Tibial artery (tissue), 4 donors: Measurements from ENCODE around the gene DISC1.

ENCODE experiments used
- DNase-seq, 2 donors: peaks; one replicate each; pipeline ENCODE4 v3.0.0-alpha.2; 2019
- H3K27ac ChIP-seq, 2 donors: fragments of 200-600 bp; sonication (generic) in 1 of 2; 1 replicate in 1 of 2; 2 replicates in 1 of 2; pipeline ENCODE4 v1.5.1; 2018 to 2019; ENCODE audit warnings: mild to moderate bottlenecking in 1 of 2
- H3K27me3 ChIP-seq, 2 donors: fragments of 200-600 bp; sonication (generic) in 1 of 2; one replicate each; pipeline versions ENCODE4 v1.5.1 to v1.6.0; 2016 to 2019
- H3K36me3 ChIP-seq, 3 donors: fragments of 200-600 bp; sonication (generic) in 2 of 3; one replicate each; pipeline ENCODE4 v1.5.1; 2016 to 2019; ENCODE audit warnings: mild to moderate bottlenecking in 2 of 3
- H3K4me1 ChIP-seq, 4 donors: fragments of 200-600 bp; sonication (generic) in 2 of 4; 1 replicate in 3 of 4; 2 replicates in 1 of 4; pipeline ENCODE4 v1.5.1; 2016 to 2019
- H3K4me3 ChIP-seq, 2 donors: fragments of 200-600 bp; sonication (generic) in 1 of 2; 1 replicate in 1 of 2; 2 replicates in 1 of 2; pipeline ENCODE4 v1.5.1; 2018 to 2019; ENCODE audit warnings: mild to moderate bottlenecking in 2 of 2
- H3K9me3 ChIP-seq, 3 donors: fragments of 200-600 bp; sonication (generic) in 1 of 3; one replicate each; pipeline ENCODE4 v1.5.1; 2016 to 2019
- intact Hi-C: fragments of 100-400 bp; cut with DNase I; formaldehyde crosslinking; loops from one replicate; pipeline ENCODE4 v1.15.0; 2023; ENCODE audit warnings: low total_unique reads
- TF ChIP-seq, protein P1 (sequence below), 2 experiments: fragments of 200-600 bp in 1 of 2; fragments of 450-650 bp in 1 of 2; IDR thresholded peaks; one replicate each; pipeline ENCODE4 v1.5.1; 2017 to 2019; ENCODE audit warnings: antibody characterized with exemption in 2 of 2, mild to moderate bottlenecking in 1 of 2, moderate library complexity in 1 of 2

The DISC1 gene

DNA sequence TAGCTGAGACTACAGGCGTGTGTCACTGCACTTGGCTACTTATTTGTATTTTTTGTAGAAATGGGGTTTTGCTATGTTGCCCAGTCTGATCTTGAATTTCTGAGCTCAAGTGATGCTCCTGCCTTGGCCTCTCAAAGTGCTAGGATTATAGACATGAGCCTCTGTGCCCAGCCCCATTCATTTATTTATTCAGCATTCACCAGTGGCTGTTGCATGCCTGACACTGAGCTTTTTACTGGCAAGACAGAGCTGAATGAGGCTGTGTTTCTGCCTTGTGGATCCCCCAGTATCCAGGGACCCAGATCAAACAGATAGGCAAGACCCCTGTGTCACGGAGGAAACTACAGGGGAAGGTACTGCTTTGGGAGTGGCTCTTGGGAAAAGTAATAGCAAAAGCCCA lies 109.4 kb downstream of the DISC1 start:
- Histone ChIP-seq H3K4me3 (no peak overlapping the region), H3K27me3 (no peaks in the 10 kb centered on the region), H3K27ac (no peak overlapping the region), H3K36me3 (no peaks in the 10 kb centered on the region), H3K4me1 (no peaks in the 10 kb centered on the region), H3K9me3 (no peaks in the 10 kb centered on the region)
- TF ChIP-seq, protein P1, sequence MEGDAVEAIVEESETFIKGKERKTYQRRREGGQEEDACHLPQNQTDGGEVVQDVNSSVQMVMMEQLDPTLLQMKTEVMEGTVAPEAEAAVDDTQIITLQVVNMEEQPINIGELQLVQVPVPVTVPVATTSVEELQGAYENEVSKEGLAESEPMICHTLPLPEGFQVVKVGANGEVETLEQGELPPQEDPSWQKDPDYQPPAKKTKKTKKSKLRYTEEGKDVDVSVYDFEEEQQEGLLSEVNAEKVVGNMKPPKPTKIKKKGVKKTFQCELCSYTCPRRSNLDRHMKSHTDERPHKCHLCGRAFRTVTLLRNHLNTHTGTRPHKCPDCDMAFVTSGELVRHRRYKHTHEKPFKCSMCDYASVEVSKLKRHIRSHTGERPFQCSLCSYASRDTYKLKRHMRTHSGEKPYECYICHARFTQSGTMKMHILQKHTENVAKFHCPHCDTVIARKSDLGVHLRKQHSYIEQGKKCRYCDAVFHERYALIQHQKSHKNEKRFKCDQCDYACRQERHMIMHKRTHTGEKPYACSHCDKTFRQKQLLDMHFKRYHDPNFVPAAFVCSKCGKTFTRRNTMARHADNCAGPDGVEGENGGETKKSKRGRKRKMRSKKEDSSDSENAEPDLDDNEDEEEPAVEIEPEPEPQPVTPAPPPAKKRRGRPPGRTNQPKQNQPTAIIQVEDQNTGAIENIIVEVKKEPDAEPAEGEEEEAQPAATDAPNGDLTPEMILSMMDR (IDR thresholded peaks at IDR 0.05) = no peak
- DNase-seq = no peak
- intact Hi-C loops = no loop called here

DNA sequence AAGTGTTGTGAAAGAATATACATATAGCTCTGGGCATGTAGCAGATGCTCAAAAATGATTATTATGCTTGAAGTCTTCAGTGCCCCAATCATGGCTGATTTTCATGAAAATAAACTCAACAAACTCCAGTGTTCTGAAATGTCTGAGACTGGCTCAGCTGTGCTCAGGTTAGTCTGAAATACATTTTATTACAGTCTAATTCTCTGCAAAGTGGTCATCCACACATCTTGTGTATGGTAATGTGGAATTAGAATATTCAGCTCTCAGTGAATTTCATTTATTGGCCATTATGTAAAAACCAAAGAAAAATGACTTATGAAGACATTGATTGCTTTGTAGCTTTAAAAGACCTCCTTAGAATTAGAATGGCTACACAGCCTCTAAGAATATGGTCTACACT lies 109.9 kb downstream of the DISC1 start:
- H3K4me1 ChIP-seq = no peaks in the 10 kb centered on the region
- no peaks in the 10 kb centered on the region for H3K27me3 ChIP-seq
- no peaks in the 10 kb centered on the region for H3K36me3 ChIP-seq
- H3K9me3 ChIP-seq = no peaks in the 10 kb centered on the region
- no peak overlapping the region for H3K4me3 ChIP-seq
- intact Hi-C loops = no loop called here
- DNase-seq = no peak
- H3K27ac ChIP-seq = no peak overlapping the region
- TF ChIP-seq, protein P1 (IDR thresholded peaks at IDR 0.05) = no peak

DNA sequence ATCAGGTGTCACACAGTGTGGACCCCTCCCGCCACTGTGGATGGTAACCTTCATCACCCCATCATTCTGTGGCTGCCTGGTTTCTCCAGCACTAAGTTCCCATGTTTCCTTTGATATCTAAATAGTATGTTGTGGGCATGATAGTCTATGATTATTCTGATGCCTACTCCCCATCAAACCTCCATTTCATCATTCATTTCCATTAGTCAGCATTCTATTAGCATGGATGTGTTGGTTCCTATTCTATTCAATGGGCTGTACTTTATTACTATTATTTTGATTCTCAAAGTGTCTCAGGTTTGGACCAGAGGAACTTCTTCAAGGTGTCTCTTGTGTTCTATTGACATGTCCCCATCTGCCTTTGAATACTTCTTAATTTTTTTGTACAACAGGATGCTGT lies 112.0 kb downstream of the DISC1 start:
- Histone ChIP-seq H3K4me3 (no peak overlapping the region), H3K27ac (no peak overlapping the region), H3K36me3 (no peaks in the 10 kb centered on the region), H3K27me3 (no peaks in the 10 kb centered on the region), H3K4me1 (no peaks in the 10 kb centered on the region), H3K9me3 (no peaks in the 10 kb centered on the region)
- intact Hi-C loops = no loop called here
- TF ChIP-seq, protein P1 (IDR thresholded peaks at IDR 0.05) = no peak
- DNase-seq = no peak

DNA sequence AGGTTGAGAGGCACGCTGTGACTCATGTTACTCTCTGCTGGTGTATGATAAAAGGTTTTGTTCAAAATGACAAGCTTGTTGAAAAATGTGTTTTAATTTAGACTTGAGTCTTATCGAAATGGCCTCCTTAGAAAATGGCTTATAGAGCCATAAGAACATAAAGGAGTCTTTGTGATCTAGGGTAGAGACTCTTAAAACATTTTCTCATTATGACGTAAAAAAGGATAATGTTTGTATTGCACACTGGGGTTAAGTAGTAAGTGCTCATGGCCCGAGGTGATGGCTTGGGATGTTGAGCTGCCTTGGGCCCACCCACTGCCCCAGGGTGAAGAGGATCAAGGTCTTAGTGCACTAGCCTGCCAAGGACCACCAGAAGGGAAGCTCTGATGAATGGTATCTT lies 117.4 kb downstream of the DISC1 start:
- TF ChIP-seq, protein P1 (IDR thresholded peaks at IDR 0.05) = no peak
- DNase-seq = no peak
- intact Hi-C loops = no loop called here
- Histone ChIP-seq H3K36me3 (no peaks in the 10 kb centered on the region), H3K9me3 (no peaks in the 10 kb centered on the region), H3K27me3 (no peaks in the 10 kb centered on the region), H3K4me1 (no peaks in the 10 kb centered on the region), H3K27ac (no peak overlapping the region), H3K4me3 (no peak overlapping the region)

DNA sequence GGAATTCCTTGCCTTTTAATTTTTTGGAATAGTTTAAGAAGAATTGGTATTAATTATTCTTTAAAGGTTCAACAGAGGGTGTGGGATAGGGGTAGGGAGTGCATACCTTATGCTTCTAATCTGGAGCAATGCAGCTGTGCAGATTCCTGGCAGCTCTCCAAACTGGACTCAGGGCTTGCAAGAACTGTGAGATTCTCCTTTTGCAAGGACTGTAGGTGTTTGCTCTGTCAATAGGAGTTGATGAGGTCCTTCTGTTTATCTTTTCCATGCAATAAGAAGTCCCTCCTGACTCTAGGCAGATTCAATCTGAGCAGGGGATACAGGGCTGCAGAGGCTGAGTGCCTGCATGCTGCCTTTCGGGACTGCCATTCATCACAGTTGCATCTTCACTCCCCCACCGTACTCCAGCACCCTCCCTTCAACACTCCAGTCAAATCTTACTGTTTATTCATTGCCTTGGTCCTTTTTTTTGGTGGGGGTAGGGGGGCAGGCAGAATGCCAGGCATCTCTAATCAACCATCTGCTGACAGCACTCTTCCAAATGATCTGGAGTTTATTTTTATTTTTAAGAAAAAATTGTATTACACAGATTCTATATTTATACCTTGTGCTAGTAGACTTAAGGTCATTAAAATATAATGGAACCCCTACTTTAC lies 122.3 kb downstream of the DISC1 start:
- Histone ChIP-seq H3K27ac (no peak overlapping the region), H3K4me3 (no peak overlapping the region), H3K9me3 (peaks cover 0 to 13% (median 10%) of the 10 kb centered on the region in 3 donors), H3K36me3 (peaks cover 0 to 26% (median 0%) of the 10 kb centered on the region in 3 donors), H3K4me1 (no peaks in the 10 kb centered on the region), H3K27me3 (no peaks in the 10 kb centered on the region)
- TF ChIP-seq, protein P1 (IDR thresholded peaks at IDR 0.05) = no peak
- intact Hi-C loops = no loop called here
- DNase-seq = no peak

DNA sequence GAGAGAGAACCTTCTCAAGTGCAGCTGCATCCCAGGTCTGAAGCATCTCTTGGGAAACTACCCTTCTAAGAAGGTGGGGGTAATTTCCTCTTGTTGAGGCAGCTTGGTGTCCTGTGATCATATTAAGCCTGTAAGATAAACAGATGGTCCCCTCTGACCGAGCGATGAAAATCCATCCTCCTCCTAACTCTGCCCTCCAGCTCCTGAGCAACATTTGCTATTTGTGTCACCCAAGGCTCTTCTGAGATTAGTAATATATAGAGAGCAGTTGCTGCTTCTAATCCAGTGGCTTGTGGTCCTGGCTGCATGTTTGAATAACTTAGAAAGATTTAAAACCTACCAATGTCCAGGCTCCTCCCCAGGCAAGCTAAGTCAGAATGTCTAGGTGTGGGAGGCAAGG lies 123.7 kb downstream of the DISC1 start:
- DNase-seq = no peak
- TF ChIP-seq, protein P1 (IDR thresholded peaks at IDR 0.05) = no peak
- no peaks in the 10 kb centered on the region for H3K27me3 ChIP-seq
- no peak overlapping the region for H3K4me3 ChIP-seq
- H3K4me1 ChIP-seq = no peaks in the 10 kb centered on the region
- intact Hi-C loops = no loop called here
- peaks cover 0 to 26% (median 0%) of the 10 kb centered on the region in 3 donors for H3K36me3 ChIP-seq
- no peak overlapping the region for H3K27ac ChIP-seq
- H3K9me3 ChIP-seq = peaks cover 0 to 18% (median 11%) of the 10 kb centered on the region in 3 donors
